HG03039 (cell line): ENCODE results near the gene SLC7A6.

Experiments used
- ATAC-seq: cut with Tn5 transposase; IDR thresholded peaks from one replicate; pipeline ENCODE4 v1.9.1; 2021; ENCODE audit warnings: mild to moderate bottlenecking, moderate library complexity; ENCODE audit not compliant: unreplicated experiment

SLC7A6 gene

DNA sequence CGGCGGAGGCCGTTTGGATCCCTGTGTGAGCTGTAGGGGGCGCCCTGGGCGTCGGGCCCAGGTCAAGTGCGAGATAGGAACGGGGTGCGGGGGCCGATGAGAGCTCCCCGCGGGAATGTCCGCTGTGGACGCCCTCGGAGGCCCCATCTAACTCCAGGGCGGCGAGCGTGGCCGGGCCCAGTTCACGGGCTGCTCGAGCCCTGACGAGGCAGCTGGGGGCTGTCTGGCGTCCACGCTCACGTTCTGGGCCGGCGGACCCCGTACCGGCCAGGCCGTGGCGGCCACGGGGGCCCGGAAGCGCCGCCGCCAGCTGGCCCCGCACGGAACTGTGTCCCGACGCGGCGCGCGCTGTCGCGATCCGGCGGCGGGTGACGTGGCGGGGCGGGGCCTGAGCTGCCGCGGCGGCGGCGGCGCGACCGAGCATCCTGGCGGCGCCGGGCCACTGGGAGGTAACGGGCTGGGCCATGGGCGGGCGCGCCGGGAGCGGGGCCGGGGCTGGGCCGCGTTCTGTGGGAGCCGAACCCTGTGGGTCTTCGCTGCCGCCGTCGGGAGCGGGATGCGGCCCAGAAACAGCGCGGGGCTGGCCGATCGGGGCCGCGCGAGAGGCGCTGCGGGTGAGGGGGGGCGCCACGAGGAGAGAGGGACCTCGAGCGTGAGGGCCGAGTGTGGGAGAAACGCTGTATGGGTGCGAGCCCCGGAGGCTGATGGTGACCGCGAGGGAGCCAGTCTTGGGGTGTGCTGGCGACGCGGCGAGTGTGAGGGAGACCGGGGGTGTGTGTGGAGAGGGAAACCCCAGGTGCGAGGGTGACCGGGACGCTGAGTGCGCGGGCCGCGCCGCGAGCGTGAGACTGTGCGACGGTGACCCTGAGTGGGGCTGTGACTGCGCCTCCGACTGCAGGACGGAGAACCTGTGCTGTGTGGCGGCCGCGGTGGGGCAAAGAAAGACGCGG lies at the start of gene SLC7A6:
TSS of gene SLC7A6 (plus strand) at position 399 of the 950 bp plus-strand sequence. CDS start 10,201 bp downstream, outside the sequence.
- peak; percentile 58 for ATAC-seq

DNA sequence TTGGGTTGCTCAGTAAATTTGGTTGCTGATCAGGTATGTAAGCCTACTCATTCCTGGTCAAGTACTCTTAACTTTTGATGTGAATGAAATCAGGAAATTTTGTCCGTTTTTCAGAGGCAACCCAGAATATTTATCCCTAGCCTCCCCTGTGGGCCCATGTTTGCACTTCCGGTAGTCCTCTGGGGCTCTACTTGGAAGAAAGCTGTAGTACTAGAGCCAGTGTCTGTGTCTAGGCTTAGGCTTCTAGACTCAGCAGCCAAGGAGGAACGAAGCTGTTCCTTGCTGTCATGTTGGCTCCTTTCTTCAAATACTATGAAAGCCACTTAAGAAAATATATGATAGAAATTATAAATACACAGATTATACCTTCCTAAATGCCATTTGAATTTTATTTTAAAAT lies 49.6 kb upstream of the SLC7A6 start:
- ATAC-seq = no peak

DNA sequence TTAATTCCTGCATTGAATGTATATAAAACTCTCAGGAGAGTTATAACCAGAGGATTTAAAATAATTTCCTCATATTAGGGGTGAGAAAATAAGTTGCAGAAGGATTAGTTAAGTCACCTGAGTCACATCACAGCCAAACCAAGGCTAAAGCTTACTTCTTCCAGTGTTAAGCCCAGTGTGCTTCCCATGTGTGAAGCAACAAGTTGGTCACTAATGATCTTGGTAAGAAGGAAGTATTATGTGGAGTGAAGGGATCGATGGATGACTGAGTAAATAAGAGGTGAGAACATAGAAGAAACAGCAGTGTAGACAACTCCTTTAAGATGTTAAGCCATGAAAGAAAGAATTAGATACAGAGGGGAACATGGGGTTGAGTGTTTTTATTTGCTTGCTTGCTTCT lies 49.0 kb upstream of the SLC7A6 start:
- ATAC-seq = no peak

DNA sequence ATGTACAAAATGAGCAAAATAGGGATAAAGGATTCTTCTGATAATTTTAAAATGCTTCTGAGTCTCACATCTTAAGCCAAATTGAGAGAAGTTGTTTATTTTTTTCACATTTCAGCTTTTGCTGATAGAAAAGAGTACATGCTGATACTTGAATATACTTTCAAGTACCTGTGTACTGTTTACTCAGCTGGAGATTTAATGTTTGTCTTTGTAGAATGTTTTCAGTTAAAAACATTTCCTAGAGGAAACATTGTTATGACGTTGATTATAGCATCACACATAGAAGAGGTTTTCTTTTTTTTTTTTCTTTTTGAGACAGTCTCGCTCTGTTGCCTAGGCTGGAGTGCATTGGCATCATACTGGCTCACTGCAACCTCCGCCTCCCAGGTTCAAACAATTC lies 48.1 kb upstream of the SLC7A6 start:
- ATAC-seq = no peak

DNA sequence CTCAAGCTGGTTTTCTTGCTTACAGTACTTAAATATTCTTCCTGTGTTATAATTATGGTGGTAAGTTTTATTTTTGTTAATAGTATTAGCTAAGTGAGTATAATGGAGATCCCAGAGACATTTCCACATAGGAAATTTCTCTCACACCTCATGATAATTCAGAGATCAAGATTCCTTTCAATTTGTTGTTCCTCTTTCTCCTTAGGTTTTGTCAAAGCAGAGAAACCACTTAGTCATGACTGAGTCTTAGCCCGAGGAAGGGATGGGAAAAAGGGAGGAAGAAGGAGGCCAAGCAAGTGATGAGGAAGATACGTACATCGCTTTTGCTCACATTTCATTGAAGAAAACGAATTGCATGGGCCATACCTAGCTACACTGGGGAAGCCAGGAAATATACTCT lies 46.8 kb upstream of the SLC7A6 start:
- no peak for ATAC-seq

DNA sequence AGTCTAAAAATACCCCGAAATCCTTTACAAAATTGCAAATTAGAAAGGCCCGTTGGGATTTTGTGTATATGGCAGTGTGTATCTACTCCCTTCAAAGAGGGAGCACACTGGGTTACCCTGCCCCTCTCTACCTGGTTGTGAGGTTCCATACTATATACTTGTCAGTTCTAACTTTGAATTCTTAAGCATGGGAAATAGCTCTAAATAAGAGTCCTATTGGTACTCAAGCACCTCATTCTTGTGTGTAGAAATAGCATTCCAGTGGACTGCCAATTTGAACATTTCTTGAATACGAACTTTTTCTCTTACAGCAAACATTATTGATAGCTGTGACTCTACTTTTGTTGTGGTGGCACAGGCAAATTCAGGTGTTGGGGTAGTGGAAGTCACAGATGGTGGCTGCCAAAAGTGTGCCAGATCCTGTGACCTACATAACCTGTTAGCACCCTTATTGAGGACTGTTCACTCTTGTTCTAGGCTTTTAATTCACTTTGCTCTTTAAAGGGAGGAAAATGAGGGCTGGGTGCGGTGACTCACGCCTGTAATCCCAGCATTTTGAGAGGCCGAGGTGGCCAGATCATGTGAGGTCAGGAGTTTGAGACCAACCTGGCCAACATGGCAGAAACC lies 44.5 kb upstream of the SLC7A6 start:
- ATAC-seq = no peak

DNA sequence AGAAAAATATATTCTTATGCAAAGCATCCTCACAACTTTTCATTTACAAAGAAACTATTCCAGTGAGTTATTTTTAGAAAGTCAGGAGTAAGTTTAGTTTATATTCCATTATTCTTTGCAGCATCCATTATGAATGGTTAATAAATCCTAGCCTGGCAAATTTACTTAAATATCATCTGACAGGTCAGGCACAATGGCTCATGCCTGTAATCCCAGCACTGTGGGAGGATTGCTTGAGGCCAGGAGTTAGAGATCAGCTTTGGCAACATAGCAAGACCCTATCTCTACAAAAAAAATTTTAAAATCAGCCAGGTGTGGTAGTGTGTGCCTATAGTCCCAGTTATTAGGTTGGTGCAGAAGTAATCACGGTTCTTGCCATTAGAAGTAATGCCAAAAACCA lies 41.3 kb upstream of the SLC7A6 start:
- ATAC-seq = no peak

DNA sequence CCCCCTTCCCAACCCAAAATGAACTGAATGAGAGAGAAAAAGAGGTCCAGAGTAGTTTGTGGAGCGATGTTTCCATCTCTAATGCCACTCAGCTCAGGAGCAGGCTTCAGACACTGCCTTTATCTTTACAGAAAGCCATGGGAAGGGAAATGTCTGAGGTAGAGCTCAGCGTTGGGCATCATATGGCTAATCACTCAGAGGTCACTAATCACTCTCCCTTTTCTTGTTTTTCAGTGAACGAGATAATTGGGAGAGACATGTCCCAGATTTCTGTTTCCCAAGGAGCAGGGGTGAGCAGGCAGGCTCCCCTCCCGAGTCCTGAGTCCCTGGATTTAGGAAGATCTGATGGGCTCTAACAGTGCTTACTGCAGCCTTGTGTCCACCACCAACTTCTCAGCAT lies 38.2 kb upstream of the SLC7A6 start:
- no peak for ATAC-seq

DNA sequence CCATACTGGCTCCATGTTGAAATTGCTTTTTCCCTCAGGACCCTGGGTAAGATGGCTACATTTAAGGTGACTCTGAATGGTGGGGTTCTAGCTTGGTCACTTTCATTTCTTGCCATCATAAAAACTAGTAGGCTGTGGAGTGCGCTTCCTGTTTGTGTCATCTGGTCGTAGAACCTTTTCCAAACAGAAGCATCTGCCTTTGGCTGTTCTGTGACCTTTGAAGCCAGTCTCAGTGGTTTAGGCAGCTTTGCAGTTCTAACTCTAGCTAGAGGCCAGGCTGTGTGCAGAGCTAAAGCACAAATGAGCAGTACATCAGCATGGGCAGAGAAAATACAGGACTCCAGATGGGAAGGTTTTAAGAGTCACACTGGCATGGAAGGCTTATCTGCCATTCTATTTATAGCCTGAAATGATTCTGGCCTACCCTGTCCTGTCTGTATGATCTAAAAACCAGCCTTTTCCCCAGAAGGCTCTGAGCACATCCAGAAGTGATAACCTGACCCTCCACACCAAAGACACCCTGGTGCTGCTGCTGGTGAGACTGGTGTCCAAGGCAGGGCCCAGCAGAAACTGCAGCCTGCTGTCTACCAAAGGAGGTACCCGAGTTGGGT lies 37.0 kb upstream of the SLC7A6 start:
- ATAC-seq = no peak

DNA sequence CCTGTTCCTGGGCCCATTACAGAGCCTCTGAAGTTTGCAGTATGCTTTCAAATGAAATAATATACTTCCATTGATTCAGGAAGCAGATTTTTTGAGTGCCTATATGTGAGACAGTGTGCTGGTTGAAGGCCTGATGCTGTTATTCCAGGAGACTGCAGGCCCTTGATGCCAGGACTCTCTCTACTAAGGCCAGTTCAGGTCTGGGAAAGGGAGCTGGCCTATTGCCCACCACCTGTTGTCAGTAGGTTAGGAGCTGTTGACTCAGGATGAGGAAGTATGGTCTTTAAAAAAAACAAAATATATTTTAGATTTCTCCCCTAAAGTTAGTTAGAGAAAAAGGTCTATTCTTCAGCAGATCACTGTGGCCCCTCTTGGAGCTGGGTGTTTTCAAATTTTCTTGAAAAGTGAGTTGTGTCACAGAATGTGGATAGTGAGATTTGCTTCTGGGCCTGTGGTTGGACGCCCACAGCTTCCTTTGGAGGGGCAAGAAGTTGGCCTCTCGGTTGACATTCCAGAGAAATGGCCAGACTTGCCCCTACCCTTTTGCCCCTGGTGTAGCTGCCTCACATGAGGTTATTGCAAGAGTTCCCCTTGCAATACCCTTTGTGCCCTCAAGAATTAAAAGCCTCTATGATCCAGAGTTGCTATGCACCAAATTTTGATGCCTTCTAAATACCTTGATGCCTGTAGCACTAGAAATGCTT lies 36.3 kb upstream of the SLC7A6 start:
- ATAC-seq = no peak

DNA sequence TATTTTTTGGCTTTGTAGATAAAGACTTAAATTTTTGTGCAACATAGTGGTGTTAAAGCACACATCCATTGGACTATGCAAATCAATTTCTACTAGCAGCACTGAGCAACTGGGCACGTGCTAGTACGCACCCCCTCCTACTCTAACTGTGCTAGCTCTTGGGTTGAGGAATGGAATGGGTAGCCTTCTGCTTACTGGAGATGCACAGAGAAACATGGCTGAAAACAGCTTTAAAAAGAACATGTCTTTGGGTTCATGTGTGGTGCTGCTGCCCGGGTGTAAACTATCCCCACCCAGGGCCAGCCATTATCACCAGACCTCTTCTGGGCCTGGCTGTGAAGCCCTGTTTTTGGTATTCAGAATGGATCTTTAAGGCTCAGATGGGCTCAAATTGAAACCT lies 35.7 kb upstream of the SLC7A6 start:
- no peak for ATAC-seq

DNA sequence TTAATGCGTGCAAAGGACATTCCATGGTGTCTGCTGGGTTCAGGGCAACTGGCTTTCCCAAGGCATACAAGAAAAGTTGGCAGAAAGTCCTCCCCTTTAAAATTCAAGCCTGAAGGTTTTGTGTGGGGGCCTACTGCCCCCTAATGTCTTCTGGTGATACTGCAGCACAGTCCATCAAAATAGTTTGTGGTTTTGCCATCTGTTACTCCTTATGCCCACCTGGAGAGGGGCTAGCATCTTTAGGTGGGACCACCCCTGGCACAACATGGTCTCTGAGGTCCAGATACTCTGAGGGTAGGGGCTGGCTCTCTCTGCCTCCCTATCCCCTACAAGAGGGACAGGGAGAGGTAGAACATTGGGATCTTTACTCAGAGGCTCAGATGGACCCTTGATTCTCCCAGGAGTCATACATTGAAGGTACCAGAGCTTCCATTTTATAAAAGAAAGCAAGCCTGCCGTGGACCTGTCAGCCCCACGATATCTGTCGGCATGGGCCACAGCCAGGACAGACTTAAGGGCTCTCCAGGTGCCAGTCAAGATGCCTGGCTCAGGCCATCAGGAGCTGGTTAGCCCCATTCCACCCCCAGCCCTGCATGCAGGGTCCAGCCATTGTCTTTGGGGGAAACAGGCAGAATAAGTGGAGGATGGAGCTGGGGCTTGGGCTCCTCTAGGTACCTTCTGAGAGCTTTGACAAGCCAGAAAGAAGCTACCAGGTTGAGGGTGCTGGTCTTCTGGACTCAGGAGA lies 34.7 kb upstream of the SLC7A6 start:
- ATAC-seq = no peak

DNA sequence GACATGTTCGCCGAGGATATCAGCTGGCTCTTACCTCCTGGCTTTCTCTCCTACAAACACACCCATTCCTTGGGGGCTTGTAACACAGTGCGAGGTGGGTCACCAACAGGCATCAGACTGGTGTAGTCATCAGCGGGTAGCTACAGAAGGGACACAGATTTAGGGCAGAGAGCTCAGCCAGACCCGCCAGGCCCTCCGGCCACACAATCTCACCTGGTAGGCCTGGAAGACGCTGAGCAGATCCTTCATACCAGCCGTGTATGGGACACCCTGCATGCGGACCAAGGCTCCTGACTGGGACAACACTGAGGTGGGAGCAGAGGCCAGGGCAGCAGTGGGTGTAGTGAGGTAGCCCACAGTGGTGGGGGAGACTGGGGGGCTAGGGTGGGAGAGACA lies 34.2 kb upstream of the SLC7A6 start:
- ATAC-seq = no peak

DNA sequence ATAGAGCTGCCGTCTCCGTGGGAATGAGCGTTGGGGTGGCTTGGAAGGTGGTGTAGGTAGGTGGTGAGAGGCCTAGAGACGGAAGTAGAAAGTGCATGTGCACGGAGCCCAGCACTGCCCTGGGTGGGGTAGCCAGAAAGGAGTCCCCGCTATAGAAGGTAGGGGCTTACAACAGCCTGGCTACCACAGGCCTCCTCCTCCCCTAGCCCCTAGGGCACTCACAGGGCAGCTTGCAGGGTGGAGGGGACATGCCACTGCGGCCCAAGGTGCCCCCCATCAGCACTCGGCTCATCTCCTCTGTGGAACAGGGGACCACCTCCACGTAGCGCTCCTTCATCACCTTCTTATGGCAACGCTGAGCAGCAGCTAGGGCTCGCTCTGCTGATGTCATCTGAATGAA lies 33.4 kb upstream of the SLC7A6 start:
- ATAC-seq = no peak

DNA sequence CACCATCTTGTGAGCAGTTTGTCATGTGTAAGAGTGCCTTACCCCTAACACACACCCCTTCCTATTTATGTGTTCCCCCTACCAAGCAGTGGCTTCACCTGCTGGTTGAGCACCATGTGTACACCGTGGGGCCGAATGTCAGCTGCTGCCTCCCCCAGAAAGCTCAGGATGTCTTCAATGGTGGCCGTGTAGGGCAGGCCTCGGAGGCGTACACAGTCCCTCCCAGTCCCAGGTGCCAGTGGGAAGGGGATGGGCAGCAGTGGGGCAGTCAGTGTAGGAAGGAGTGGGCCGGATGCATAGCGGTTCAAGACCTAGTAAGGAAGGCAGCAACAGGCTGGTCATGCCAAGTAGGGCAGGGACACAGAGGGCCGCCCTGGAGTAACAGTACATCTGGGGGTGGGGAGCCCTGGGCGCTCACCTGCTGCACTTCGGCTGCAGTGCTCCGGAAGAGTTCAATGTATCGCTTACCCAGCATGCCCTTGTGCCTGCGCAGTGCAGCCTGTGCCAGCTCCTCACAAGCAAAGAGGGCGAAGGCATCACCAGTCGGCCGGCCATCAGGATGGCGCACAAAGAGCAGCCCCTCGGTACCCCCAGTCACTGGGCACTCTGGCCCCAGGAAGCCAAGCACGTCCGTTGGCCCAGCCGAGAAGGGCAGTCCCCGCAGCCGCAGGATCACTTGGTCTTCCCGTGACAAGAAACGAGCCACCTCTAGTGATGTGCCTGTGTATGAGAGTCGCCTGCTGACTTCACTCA lies 32.8 kb upstream of the SLC7A6 start:
- ATAC-seq = no peak

DNA sequence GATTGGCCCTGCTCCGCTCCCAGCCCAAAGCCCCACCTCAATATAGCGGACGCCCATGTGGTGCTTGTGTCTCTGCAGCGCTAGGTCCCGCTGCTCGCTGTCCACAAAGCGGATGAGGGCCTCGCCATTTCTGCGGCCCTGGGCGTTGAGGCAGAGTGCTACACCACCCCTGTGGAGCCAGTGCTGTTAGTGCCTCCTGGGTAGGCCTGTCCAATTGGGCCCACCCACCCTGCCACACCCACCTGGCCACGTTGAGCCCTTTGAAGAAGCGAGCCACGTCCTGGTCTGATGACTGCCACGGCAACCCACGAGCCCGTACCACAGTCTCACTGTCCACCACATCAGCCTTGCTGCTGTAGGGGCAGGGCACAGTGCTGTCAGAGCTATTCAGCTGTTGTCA lies 32.0 kb upstream of the SLC7A6 start:
- no peak for ATAC-seq

DNA sequence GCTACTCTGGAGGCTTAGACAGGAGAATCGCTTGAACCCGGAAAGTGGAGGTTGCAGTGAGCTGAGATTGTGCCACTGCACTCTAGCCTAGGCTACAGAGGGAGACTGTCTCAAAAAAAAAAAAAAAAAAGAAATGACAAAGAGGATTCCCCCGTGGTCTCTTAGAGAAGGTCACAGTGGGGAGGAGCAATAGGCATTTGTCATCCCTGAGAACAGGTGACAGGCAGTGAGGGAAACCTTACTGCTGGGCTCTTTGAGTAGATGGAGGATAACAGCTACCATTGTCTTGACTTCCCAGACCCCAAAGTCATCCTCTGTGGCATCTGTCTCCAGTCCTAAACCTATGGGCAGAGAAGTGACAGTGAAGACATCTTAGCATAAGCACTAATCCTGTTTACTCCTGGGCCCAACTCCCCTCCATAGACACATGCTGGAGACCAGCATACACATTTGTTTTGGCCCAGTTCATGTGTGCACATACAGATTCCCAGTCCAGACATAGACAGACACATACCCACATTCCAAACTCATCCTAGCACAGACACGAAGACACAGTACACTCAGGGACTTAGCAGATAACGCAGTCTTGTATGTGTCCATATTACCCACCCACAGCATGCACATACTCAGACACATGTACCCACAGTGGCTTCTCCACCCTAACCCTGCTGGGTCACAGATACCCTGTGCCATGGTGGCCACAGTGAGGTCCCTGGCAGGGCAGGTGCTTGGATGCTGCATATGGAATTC lies 31.1 kb upstream of the SLC7A6 start:
- ATAC-seq = no peak

DNA sequence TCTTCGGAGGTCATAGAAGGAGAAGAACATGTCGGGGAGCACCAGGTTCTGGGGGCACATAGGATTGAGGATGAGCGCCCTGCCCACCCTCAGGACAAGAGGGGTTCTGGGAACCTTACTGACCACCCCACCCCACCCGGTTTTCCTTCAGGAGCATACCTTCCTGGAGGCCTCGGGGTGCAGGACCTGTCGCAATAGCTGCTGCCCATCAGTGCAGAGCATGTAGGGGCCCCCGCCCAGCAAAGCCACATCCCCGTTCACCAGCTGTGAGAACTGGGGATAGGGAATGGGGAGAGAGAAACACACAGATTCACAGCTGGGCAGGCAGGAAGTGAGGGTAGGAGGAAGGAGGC lies 30.5 kb upstream of the SLC7A6 start:
- ATAC-seq = no peak
